GM21576 (cell line): ENCODE measurements around the gene IL9R.
"Not testable (repeated sequence)": the region's sequence is repeated elsewhere in the genome, so short reads cannot be mapped to it uniquely, and the experiment has no call there.

Experiments
- ATAC-seq: cut with Tn5 transposase; IDR thresholded peaks from one replicate; pipeline ENCODE4 v1.9.1; 2021; ENCODE audit warnings: mild to moderate bottlenecking, moderate library complexity; ENCODE audit not compliant: unreplicated experiment

The IL9R gene

DNA sequence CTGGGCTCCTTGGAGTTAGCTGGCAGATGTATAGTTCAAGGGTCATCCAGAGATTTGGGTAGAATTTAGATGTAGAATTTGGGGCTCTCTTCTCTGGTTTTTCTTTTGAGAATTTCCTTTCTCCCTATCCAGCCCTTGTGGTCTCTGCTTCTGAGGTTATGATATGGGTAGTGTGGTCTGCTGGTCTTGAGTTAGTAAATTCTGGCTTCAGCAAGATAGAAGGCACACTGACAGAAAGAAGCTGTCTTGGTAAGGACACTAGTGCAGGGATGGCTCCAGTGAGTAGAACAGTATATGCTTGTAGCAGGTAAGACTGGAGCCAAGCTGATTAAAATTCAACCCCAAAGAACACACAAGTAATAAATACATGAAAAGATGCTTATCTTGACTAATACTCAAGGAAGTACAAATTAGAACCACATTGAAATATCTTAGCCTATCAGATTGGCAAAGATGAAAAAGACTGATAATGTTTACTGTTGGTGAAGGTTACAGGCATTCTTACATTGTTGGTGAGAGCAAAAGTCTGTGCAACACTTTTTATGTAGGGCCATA lies 2.1 kb upstream of the IL9R start:
- ATAC-seq: no peak

DNA sequence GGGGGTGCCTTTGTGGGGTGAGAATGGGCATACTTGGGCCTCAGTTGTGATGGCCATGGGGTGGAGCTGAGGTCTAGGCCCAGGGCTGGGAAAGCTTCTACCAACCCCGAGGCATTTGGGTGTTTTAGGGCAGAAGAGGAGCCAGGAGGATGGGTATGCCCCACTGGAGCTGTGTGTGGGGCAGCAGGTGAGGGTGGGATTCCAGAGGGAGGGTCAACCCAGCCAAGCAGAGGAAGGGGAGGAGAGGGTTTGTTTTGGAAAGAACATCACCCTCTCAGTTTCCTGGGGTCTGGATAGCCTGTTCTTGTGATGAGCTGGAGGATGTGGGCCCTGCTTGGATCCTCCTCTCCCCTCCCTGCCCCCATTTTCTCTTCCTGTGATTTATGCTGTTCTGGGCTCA lies 620 bp downstream of the IL9R start:
- no peak for ATAC-seq

GRCh38 chrX:155998761-155999510 lies 1.4 kb downstream of the IL9R start:
- no peak for ATAC-seq

DNA sequence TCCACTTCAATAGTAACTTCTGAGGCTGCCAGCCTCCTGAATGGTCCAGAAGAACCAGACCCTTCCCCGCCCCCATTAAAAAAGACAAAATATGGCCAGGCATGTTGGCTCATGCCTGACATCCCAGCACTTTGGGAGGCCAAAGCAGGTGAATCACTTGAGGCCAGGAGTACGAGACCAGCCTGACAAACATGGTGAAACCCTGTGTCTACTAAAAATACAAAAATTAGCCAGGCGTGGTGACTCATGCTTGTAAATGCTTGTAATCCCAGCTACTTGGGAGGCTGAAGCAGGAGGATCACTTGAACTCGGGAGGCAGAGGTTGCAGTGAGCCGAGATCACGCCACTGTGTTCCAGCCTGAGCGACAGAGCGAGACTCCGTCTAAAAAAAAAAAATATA lies 2.3 kb downstream of the IL9R start:
- ATAC-seq: not testable (repeated sequence)

- ATAC-seq: no peak
Observed at GRCh38 chrX:156000361-156000926, 2.9 kb downstream of the IL9R start.

- ATAC-seq: no peak
Observed at GRCh38 chrX:156001001-156001666, 3.6 kb downstream of the IL9R start.

DNA sequence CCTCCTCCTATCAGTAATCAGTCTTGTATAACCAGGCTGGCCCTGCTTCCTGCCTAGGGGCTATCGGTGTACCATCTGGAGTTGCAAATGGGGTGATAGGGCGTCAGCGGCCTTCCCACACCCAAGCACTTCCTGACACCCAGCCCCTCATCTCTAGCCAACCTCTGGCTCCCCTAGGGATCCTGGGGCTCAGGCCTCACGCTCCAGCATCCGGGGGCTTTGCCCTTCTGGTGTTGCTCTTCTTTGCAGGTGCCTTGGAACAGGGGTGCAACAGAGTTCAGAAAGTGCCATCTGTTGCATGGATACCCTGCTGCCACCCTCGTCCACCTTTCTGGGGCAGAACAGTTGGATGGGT lies 4.1 kb downstream of the IL9R start:
- ATAC-seq: no peak

GRCh38 chrX:156002507-156002906 lies 5.0 kb downstream of the IL9R start:
- no peak for ATAC-seq

DNA sequence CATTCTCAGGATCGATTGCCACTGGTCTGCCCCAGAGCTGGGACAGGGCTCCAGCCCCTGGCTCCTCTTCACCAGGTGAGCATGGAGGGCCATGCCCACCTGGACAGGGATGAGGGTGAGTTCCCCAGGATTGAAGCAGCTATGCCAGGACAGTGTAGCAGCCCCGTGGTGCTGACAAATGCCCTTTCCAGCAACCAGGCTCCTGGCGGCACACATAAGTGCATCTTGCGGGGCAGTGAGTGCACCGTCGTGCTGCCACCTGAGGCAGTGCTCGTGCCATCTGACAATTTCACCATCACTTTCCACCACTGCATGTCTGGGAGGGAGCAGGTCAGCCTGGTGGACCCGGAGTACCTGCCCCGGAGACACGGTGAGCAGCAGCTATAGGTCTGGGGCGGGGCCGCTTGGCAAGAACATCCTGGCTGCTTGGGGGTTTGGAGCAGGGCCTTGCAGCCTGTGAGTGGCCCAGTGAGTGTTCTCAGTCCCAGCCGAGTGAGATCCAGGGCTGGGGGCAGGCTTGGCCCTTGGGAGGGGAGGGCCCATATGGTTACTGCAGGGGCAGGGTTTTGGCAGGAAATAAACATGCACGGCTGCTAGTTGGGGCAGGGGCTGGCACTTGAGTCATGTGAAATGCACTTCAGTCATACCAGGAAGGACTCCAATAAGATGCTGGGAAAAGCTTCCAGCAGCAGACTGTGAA lies 6.1 kb downstream of the IL9R start:
- ATAC-seq: no peak

DNA sequence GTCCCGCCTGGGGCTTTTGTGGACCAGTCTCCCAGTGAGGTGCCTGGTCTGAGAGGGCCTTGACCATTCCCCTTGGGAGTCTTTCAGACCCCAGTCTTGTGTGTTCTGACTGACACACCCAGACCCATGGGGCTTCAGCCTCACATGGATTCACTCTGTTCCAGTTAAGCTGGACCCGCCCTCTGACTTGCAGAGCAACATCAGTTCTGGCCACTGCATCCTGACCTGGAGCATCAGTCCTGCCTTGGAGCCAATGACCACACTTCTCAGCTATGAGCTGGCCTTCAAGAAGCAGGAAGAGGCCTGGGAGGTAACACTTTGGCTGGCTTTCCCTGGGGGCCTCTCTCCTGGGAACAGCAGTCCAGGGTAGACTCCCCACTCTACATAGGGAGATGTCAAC lies 6.8 kb downstream of the IL9R start:
- ATAC-seq: no peak

DNA sequence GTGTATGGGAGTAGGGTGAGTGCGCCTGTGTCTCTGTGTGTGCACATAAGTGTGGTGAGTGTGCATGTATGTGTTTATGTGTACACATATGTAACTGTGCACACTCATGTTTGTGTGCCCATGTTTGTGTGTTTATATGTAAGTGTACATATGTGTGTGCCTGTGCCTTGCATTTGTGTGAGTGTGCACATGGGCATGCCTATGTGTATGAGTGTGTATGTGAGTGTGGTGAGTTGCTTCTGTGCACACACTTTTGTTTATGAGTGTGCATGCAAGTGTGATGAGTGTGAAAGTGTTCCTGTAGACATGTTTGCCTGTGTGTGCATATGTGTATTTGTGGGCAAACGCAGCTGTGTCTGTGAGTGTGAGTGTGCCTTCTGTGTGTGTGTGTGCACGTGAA lies 7.2 kb downstream of the IL9R start:
- no peak for ATAC-seq

DNA sequence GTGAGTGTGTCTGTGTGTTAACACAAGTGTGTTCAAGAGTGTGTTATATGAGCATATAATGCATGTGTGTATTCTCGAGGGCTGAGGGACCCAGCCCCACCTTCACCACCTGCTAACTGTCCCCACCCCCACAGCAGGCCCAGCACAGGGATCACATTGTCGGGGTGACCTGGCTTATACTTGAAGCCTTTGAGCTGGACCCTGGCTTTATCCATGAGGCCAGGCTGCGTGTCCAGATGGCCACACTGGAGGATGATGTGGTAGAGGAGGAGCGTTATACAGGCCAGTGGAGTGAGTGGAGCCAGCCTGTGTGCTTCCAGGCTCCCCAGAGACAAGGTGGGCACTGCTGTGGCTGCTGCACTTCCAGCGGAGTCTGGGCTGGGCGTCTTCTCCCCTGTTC lies 7.6 kb downstream of the IL9R start:
- ATAC-seq: no peak

DNA sequence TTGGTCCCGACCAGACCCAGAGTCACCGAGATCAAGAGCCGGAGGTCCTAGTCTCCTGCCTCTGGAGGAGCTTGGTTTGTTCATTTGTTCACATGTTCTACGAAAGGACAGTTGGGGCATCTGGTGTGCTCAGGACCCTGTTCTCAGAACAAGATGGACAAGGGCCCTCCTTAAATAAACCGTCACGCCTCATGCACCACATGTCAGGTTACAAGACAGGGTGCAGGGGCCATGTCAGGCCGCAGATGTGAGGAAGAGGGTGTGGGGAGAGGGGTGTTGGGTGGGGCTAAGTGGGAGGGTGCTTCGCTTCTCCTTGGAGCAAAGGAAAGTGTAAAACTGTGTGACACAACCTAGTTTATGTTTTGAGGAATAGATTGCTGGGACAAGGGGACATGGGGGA lies 9.0 kb downstream of the IL9R start:
- ATAC-seq: not testable (repeated sequence)

DNA sequence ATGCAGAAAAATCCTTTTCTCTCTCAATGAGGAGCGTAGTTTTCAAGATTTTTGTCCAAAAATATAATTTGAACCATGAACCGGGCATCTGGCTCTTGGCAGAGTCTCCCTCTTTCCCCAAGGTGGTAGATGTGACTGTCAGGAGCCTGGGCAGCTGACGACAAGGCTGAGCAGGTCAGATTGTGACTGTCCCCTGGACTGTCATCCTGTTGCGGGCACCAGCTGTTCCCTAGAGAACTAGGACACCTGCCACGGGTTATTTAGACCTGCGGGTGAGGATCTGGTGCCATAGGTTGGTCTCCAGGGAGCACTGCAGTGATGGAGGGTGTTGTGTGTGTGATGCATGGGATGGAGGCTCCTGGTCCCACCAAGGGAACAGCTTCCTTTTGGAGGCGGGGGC lies 10.9 kb downstream of the IL9R start:
- ATAC-seq: not testable (repeated sequence)

GRCh38 chrX:156008915-156009314 lies 11.4 kb downstream of the IL9R start:
- no peak for ATAC-seq

DNA sequence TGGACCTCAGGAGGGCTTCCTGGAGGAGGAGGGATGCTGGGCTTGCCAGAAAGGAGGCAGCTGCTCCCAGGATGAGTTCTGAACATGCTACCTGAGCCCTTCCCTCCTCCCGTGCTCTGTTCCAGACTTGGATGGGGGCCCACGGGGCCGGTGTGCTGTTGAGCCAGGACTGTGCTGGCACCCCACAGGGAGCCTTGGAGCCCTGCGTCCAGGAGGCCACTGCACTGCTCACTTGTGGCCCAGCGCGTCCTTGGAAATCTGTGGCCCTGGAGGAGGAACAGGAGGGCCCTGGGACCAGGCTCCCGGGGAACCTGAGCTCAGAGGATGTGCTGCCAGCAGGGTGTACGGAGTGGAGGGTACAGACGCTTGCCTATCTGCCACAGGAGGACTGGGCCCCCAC lies 12.2 kb downstream of the IL9R start:
- ATAC-seq: not testable (repeated sequence)

- peak; percentile 68 for ATAC-seq
Observed at GRCh38 chrX:156013286-156013953, 15.9 kb downstream of the IL9R start.

DNA sequence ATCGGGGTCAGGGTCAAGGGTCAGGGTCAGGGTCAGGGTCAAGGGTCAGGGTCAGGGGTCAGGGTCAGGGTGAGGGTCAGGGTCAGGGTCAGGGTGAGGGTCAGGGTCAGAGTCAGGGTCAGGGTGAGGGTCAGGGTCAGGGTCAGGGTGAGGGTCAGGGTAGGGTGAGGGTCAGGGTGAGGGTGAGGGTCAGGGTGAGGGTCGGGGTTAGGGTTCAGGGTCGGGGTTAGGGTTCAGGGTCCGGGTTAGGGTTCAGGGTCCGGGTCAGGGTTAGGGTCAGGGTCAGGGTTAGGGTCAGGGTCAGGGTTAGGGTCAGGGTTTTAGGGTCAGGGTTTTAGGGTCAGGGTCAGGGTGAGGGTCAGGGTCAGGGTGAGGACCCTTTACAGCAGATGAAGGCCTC lies 22.4 kb downstream of the IL9R start:
- ATAC-seq: not testable (repeated sequence)

DNA sequence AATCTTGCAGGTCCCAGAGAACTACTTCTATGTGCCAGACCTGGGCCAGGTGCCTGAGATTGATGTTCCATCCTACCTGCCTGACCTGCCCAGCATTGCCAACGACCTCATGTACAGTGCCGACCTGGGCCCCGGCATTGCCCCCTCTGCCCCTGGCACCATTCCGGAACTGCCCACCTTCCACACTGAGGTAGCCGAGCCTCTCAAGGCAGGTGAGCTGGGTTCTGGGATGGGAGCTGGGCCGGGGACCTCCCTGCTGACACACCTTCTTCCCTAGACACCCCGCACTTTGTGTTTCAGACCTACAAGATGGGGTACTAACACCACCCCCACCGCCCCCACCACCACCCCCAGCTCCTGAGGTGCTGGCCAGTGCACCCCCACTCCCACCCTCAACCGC lies 25.5 kb downstream of the IL9R start:
- ATAC-seq: not testable (repeated sequence)

DNA sequence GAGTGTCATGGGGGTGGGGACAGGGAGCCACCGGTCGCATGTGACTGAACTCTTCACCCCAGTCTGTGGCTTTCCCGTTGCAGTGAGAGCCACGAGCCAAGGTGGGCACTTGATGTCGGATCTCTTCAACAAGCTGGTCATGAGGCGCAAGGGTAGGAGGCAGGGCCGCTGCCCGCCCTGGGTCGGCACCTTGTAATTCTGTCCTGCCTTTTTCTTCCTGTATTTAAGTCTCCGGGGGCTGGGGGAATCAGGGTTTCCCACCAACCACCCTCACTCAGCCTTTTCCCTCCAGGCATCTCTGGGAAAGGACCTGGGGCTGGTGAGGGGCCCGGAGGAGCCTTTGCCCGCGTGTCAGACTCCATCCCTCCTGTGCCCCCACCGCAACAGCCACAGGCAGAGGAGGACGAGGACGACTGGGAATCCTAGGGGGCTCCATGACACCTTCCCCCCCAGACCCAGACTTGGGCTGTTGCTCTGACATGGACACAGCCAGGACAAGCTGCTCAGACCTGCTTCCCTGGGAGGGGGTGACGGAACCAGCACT lies 27.5 kb downstream of the IL9R start:
- not testable (repeated sequence) for ATAC-seq
